Activated CD8-positive, alpha-beta T cell treated with anti-CD3 and anti-CD28 coated beads for 36 hours (primary cell): ENCODE measurements around the gene CCDC74B. TPM values are rescaled to one million over a fixed set of nuclear protein-coding genes. Genes with fewer than 3 reads are reported as not detected.
"Not testable (repeated sequence)": the region's sequence is repeated elsewhere in the genome, so short reads cannot be mapped to it uniquely, and the experiment has no call there.

Experiments
- ATAC-seq: fragments of 200-7000 bp; cut with Tn5 transposase; one replicate; pipeline ENCODE4 v1.10.0; 2021; ENCODE audit warnings: mild to moderate bottlenecking, moderate library complexity
- CTCF ChIA-PET: fragments of 350-600 bp; sonication (Branson Sonifier 250); formaldehyde crosslinking; loops from one replicate; lab custom pipeline; 2021; ENCODE audit warnings: antibody characterized with exemption; lab: Charles Lee
- POLR2A ChIA-PET: fragments of 350-600 bp; sonication (Branson Sonifier 250); formaldehyde crosslinking; loops from one replicate; lab custom pipeline; 2021; ENCODE audit warnings: antibody characterized with exemption; lab: Charles Lee
- DNase-seq: peaks from one replicate; pipeline ENCODE4 v3.0.0-alpha.2; 2020
- H3K27ac Mint-ChIP-seq: one replicate; pipeline ENCODE4 v1.8.0; 2021; ENCODE audit warnings: mild to moderate bottlenecking, mixed read lengths
- H3K27me3 Mint-ChIP-seq: one replicate; pipeline ENCODE4 v1.8.0; 2021; ENCODE audit warnings: mixed read lengths
- H3K36me3 Mint-ChIP-seq: one replicate; pipeline ENCODE4 v1.8.0; 2021; ENCODE audit warnings: low read depth, mixed read lengths
- H3K4me1 Mint-ChIP-seq: one replicate; pipeline ENCODE4 v1.8.0; 2021; ENCODE audit warnings: low read depth, mixed read lengths
- H3K4me3 Mint-ChIP-seq: one replicate; pipeline ENCODE4 v1.8.0; 2021; ENCODE audit warnings: mild to moderate bottlenecking, moderate library complexity, mixed read lengths
- H3K9me3 Mint-ChIP-seq: one replicate; pipeline ENCODE4 v1.8.0; 2021; ENCODE audit warnings: mixed read lengths
- intact Hi-C: fragments of 100-400 bp; cut with micrococcal nuclease; formaldehyde crosslinking; loops from one replicate; pipeline ENCODE4 v1.10.0; 2022
- total RNA-seq, 2 experiments: library from RNA; stranded (reverse); gene quantifications; one replicate each; pipeline ENCODE4 v1.2.3, GENCODE V29; 2021
- TF ChIP-seq, protein P1 (sequence below): fragments of 200-600 bp; IDR thresholded peaks from one replicate; pipeline ENCODE4 v1.8.0; 2022; ENCODE audit warnings: antibody characterized with exemption, mild to moderate bottlenecking

CCDC74B gene
- total RNA-seq, 2 experiments from 2014 or later = 3.0 to 3.5 TPM

DNA sequence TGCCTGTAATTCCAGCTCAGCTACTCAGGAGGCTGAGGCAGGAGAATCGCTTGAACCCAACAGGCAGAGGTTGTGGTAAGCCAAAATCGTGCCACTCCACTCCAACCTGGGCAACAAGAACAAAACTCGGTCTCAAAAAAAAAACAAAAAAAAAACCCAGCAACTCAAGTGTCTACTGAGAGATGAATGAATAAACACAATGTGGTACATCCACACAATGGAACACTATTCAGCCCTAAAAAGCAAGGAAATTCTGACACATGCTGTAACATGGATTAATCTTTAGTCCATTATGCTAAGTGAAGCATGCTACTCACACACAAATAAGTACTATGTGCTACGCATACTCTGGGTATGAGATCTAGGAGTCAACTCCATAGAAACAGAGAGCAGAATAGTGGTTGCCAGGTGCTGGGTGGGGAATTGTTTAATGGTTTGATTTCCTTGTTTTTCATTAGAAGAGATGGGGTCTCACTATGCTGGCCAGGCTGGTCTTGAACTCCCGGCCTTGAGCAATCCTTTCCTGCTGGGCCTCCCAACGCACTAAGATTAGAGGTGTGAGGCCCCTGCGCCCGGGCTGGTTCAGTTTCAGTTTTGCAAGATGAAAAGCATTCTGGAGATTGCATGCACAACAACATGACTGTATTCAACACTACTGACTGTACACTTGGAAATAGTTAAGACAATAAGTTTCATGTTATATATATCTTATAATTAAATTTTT lies 20.5 kb upstream of the CCDC74B start:
- Mint-ChIP-seq H3K4me1 (peaks cover 6% of the 10 kb centered on the region), H3K27ac (no peak overlapping the region), H3K9me3 (no peaks in the 10 kb centered on the region), H3K36me3 (peaks cover 30% of the 10 kb centered on the region), H3K4me3 (no peak overlapping the region), H3K27me3 (no peaks in the 10 kb centered on the region)
- ChIA-PET CTCF (no interaction called here), POLR2A (no interaction called here)
- ATAC-seq = no peak
- no peak for DNase-seq
- intact Hi-C loops = no loop called here
- TF ChIP-seq, protein P1, sequence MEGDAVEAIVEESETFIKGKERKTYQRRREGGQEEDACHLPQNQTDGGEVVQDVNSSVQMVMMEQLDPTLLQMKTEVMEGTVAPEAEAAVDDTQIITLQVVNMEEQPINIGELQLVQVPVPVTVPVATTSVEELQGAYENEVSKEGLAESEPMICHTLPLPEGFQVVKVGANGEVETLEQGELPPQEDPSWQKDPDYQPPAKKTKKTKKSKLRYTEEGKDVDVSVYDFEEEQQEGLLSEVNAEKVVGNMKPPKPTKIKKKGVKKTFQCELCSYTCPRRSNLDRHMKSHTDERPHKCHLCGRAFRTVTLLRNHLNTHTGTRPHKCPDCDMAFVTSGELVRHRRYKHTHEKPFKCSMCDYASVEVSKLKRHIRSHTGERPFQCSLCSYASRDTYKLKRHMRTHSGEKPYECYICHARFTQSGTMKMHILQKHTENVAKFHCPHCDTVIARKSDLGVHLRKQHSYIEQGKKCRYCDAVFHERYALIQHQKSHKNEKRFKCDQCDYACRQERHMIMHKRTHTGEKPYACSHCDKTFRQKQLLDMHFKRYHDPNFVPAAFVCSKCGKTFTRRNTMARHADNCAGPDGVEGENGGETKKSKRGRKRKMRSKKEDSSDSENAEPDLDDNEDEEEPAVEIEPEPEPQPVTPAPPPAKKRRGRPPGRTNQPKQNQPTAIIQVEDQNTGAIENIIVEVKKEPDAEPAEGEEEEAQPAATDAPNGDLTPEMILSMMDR = no peak

GRCh38 chr2:130162968-130163367 lies 18.1 kb upstream of the CCDC74B start:
- ChIA-PET CTCF (no interaction called here), POLR2A (no interaction called here)
- H3K36me3 Mint-ChIP-seq = peaks cover 32% of the 10 kb centered on the region
- TF ChIP-seq, protein P1 = no peak
- no peak for ATAC-seq
- intact Hi-C loops = no loop called here
- H3K27ac Mint-ChIP-seq = no peak overlapping the region
- DNase-seq = no peak
- H3K27me3 Mint-ChIP-seq = no peaks in the 10 kb centered on the region
- no peak overlapping the region for H3K4me3 Mint-ChIP-seq
- H3K9me3 Mint-ChIP-seq = no peaks in the 10 kb centered on the region
- peaks cover 7% of the 10 kb centered on the region for H3K4me1 Mint-ChIP-seq

GRCh38 chr2:130162486-130162885 lies 17.6 kb upstream of the CCDC74B start:
- H3K27me3 Mint-ChIP-seq, DNase-seq, H3K27ac Mint-ChIP-seq, POLR2A ChIA-PET, H3K9me3 Mint-ChIP-seq, H3K4me3 Mint-ChIP-seq, CTCF ChIA-PET, ATAC-seq, intact Hi-C loops: not testable (repeated sequence)
- peaks cover 11% of the 10 kb centered on the region for H3K4me1 Mint-ChIP-seq
- H3K36me3 Mint-ChIP-seq = peaks cover 27% of the 10 kb centered on the region

DNA sequence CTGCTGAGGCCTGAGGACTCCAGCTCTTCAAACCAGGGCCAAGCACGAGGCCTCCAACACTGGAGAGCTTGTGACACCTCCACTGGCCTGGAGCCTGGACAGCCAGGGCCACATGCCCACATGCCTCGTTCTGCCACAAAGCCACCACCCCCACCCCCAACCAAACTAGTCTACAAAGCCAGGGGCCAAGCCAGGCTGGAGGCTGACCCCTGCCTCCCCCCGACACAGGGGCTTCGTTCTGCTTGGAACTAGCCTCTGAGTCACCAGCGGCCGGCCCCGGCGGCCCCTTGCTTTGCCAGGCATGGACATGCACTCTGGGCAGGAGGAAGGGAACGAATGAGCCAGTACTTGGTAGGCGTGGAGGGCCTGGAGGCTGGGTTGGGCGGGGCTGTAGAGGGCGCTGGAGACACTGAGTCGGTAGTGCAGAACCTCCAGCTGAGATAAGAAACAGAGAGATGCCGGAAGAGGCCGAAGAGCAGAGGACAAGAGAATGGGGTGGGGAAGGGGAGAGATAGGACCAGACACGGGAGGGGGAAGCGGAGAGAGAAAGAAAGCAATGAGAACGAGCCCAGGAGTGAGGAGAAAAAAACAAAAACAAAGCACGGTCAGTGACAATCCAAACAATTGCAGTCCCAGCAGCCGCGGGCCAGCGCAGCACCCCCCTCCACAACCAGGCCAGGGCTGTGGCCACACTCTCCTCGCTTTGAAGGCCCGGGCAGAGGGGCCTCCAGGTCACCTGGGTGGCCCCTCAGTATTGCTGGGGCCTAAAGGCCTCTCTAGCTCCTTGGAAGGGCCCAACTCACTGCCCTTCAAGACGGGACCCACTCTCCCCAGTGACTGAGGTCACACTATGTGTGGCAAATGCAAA lies 16.2 kb upstream of the CCDC74B start:
- H3K9me3 Mint-ChIP-seq, H3K4me3 Mint-ChIP-seq, DNase-seq, POLR2A ChIA-PET, H3K27ac Mint-ChIP-seq, ATAC-seq, CTCF ChIA-PET, H3K27me3 Mint-ChIP-seq, intact Hi-C loops: not testable (repeated sequence)
- Mint-ChIP-seq H3K4me1 (peaks cover 13% of the 10 kb centered on the region), H3K36me3 (peaks cover 25% of the 10 kb centered on the region)

DNA sequence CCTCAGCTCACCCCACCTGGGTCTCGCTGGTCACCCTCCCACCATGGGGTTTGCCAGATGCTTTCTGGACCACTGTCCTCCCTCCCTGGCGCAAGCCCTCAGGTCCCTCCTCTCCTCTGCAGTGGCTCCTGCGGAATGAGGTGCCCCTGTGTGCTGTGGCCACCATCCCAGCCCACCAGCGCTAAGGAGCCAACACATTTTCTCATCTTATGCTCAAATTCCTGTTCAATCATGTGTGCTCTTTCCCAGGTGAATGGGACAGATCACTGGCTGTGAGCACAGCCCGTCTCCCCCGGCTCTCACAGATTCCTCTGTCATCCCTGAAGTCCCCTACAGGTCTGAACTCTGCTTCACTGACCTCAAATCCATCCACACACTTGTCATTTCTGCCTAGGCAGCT lies 15.2 kb upstream of the CCDC74B start:
- ChIA-PET POLR2A (no interaction called here), CTCF (no interaction called here)
- H3K36me3 Mint-ChIP-seq = peaks cover 24% of the 10 kb centered on the region
- H3K9me3 Mint-ChIP-seq = no peaks in the 10 kb centered on the region
- ATAC-seq (no peak), DNase-seq (no peak)
- H3K27me3 Mint-ChIP-seq = no peaks in the 10 kb centered on the region
- H3K4me1 Mint-ChIP-seq = peaks cover 13% of the 10 kb centered on the region
- no peak overlapping the region for H3K27ac Mint-ChIP-seq
- intact Hi-C loops = no loop called here
- no peak overlapping the region for H3K4me3 Mint-ChIP-seq
- TF ChIP-seq, protein P1 = no peak

DNA sequence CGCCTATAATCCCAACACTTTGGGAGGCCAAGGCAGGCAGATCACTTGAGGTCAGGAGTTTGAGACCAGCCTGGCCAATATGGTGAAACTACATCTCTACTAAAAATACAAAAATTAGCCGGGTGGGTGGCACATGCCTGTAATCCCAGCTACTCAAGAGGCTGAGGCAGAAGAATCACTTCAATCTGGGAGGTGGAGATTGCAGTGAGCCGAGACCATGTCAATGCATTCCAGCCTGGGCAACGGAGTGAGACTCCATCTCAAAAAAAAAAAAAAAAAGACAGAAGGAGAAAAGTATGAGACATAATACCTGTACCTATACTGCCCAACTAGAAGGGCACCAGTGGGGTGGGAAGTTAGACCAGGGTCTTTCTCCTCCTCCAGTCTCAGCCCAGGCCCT lies 14.5 kb upstream of the CCDC74B start:
- DNase-seq, CTCF ChIA-PET, H3K27ac Mint-ChIP-seq, H3K4me3 Mint-ChIP-seq, intact Hi-C loops, H3K9me3 Mint-ChIP-seq, ATAC-seq, H3K27me3 Mint-ChIP-seq: not testable (repeated sequence)
- H3K4me1 Mint-ChIP-seq = peaks cover 13% of the 10 kb centered on the region
- POLR2A ChIA-PET = interaction anchor here (2.1 kb wide), 1 partner anchor 11 kb away, joined by 7 read pairs; no protein-coding TSS in a partner anchor
- H3K36me3 Mint-ChIP-seq = peaks cover 21% of the 10 kb centered on the region
